NK-92 treated with Interleukin-12 subunit alpha and Interleukin-12 subunit beta, amount 100 ng/mL, for 24 hours (cell line): Measurements from ENCODE around the gene DIS3L2.
"Not testable (repeated sequence)": the region's sequence is repeated elsewhere in the genome, so short reads cannot be mapped to it uniquely, and the experiment has no call there.

Source experiments
- DNase-seq: peaks from one replicate; lab custom pipeline; 2025; lab: John Stamatoyannopoulos, UW

DIS3L2 gene

GRCh38 chr2:232058063-232058877 lies 96.8 kb downstream of the DIS3L2 start:
- DNase-seq = no peak

GRCh38 chr2:232058931-232059330 lies 97.4 kb downstream of the DIS3L2 start:
- no peak for DNase-seq

DNA sequence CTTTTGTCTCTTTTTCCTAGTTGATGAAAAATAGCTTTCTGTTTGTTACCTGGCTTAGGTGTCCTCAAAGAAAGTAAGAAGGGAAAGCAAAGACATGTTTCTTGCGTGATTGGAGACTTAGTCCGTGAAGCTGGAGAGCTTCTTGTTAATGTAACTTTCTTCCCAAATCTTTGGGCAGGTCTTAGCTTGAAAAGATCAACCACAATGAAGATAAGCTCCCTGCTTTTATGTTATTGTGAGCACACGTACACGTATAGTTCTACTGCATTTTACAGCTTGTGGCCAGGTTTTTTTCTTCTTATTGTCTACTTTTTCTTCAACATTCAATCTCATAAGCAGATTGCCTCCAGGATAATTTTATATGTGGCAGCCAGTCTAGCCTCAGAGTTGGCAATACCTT lies 99.8 kb downstream of the DIS3L2 start:
- no peak for DNase-seq

DNA sequence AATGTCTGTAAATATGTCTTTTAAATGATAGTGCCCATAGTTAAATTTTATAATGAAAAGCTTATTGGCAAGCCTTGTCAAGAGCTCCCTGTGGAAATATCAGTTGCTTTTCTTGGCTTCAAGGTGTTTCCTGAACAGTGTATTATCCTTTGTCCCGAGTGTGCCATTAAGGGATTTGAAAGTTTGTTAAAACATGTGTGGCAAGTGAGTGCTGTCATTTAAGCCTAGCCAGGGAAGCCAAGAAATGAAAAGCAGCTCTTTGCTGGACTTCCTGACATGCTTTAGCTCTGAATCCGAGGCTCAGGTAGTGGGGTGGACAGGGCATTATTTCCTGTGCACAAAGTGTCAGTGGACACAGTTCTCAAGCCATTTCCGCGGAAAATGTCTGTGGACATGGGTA lies 111.5 kb downstream of the DIS3L2 start:
- DNase-seq = no peak

GRCh38 chr2:232073699-232074098 lies 112.2 kb downstream of the DIS3L2 start:
- no peak for DNase-seq

GRCh38 chr2:232075080-232075479 lies 113.6 kb downstream of the DIS3L2 start:
- DNase-seq = peak; percentile 10

DNA sequence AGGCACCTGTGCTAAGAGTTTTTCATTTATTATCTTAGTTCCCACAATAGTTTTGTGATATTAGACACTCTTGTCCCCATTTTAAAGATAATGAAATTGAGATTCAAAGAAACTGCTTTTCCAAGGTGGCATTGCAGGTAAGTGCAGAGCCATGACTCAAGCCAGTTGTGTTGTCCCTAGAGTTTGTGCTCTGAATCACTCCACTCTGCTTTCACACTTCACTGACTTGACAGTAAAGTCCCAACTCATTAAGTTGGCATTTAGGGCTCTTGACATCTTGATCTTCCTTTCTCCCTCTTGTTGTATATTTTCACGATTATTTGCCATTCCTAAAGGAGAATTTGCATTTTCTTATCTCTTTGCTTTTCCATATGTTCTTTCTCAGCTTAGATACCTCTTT lies 114.3 kb downstream of the DIS3L2 start:
- no peak for DNase-seq

- DNase-seq = no peak
Measured at GRCh38 chr2:232076272-232076671, 114.8 kb downstream of the DIS3L2 start.

GRCh38 chr2:232076736-232077135 lies 115.2 kb downstream of the DIS3L2 start:
- no peak for DNase-seq

DNA sequence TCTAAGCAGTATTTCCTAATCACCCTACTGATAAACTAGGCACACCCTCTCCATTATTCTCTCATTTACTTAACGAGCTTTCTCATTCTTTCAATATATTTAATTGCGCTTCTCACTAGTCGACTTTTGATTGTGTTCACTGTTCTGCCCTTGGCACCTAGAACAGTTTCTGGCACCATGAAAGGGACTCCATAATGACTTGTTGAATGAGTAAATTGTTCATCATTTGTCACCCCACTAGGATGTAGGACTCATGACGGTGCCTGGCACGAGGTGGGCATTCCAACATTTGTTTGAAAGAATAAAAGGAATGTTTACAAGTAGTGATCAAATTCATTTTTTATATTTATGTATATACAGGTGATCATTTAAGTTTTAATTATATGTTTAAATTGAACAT lies 123.7 kb downstream of the DIS3L2 start:
- DNase-seq = no peak

- DNase-seq = no peak
Measured at GRCh38 chr2:232085826-232086425, 124.4 kb downstream of the DIS3L2 start.

GRCh38 chr2:232088771-232089170 lies 127.3 kb downstream of the DIS3L2 start:
- no peak for DNase-seq

- DNase-seq = no peak
Measured at GRCh38 chr2:232094201-232094600, 132.7 kb downstream of the DIS3L2 start.

DNA sequence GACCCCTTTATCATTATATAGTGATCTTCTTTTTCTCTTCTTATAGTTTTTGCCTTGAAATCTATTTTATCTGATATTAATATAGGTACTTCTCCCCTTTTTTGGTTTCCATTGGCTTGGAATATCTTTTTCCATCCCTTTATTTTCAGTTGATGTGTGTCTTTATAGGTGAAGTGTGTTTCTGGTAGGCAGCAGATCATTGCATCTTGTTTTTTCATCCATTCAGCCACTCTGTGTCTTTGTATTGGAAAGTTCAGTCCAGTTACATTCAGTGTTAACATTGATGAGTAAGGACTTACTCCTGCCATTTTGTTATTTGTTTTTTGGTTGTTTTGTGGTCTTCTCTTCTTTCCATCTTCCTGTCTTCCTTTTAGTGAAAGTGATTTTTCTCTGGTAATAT lies 133.4 kb downstream of the DIS3L2 start:
- DNase-seq = no peak

GRCh38 chr2:232097260-232097659 lies 135.7 kb downstream of the DIS3L2 start:
- DNase-seq = peak; percentile 4

DNA sequence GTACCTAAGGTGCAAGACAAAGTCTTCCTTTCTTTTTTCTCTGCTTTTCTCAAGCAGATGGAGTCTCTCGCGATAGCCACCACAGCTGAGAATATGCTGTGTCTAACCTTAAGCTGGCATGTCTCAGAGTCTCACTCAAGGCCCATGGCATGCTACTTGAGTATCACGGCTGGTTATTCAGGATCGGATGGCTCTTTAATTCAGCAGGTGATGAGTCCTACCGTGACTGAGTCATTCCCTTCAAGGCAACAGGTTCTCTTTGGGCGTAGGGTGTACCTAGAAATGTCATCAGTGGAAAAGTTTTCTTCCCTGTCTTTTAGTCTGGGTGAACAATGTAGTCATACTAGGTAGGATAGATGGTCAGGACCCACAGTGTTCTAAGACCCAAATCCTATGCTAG lies 136.2 kb downstream of the DIS3L2 start:
- no peak for DNase-seq

GRCh38 chr2:232102380-232102779 lies 140.9 kb downstream of the DIS3L2 start:
- DNase-seq = no peak

GRCh38 chr2:232103140-232103737 lies 141.7 kb downstream of the DIS3L2 start:
- DNase-seq = no peak

- no peak for DNase-seq
Measured at GRCh38 chr2:232104076-232104646, 142.6 kb downstream of the DIS3L2 start.

- DNase-seq = no peak
Measured at GRCh38 chr2:232111551-232111950, 150.0 kb downstream of the DIS3L2 start.

DNA sequence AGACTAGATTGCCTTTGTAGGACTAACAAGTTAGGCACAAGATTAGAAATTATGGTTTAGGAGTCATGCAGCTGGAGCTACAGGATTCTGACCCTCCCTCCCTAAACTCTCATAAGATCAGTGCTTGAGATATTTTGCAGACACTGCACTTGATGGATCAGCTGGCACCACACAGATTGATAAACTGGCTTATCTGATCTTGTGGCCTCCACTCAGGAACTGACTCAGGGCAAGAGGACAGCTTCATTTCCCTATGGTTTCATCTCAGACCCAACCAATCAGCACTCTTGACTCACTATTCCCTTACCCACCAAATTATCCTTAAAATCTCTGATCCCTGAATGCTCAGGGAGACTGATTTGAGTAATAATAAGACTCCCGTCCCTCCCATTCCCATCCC lies 152.3 kb downstream of the DIS3L2 start:
- DNase-seq = no peak

GRCh38 chr2:232115728-232116361 lies 154.3 kb downstream of the DIS3L2 start:
- not testable (repeated sequence) for DNase-seq
